GM19023 (cell line): ENCODE data around the gene CMIP.
"Not testable (repeated sequence)": the region's sequence is repeated elsewhere in the genome, so short reads cannot be mapped to it uniquely, and the experiment has no call there.

ENCODE experiments used
- ATAC-seq: cut with Tn5 transposase; IDR thresholded peaks from one replicate; pipeline ENCODE4 v1.9.1; 2021; ENCODE audit warnings: mild to moderate bottlenecking, moderate library complexity; ENCODE audit not compliant: unreplicated experiment

CMIP gene

GRCh38 chr16:81673432-81673831 is 228.8 kb downstream of the CMIP start:
- no peak for ATAC-seq

GRCh38 chr16:81675662-81676061 is 231.1 kb downstream of the CMIP start:
- ATAC-seq, result no peak

GRCh38 chr16:81676066-81676882 is 231.7 kb downstream of the CMIP start:
- no peak for ATAC-seq

- ATAC-seq, result no peak
These were observed 232.5 kb downstream of the CMIP start for GRCh38 chr16:81676883-81677737.

- no peak for ATAC-seq
These were observed 233.9 kb downstream of the CMIP start for GRCh38 chr16:81678326-81679095.

- no peak for ATAC-seq
These were observed 235.3 kb downstream of the CMIP start for GRCh38 chr16:81679721-81680430.

- ATAC-seq, result no peak
These were observed 236.1 kb downstream of the CMIP start for GRCh38 chr16:81680444-81681275.

- ATAC-seq, result no peak
These were observed 236.7 kb downstream of the CMIP start for GRCh38 chr16:81681311-81681710.

GRCh38 chr16:81684242-81684837 is 239.7 kb downstream of the CMIP start:
- ATAC-seq, result no peak

GRCh38 chr16:81684901-81685300 is 240.3 kb downstream of the CMIP start:
- ATAC-seq, result no peak

- ATAC-seq, result no peak
These were observed 242.0 kb downstream of the CMIP start for GRCh38 chr16:81686391-81687130.

- no peak for ATAC-seq
These were observed 242.5 kb downstream of the CMIP start for GRCh38 chr16:81687131-81687456.

- ATAC-seq, result no peak
These were observed 243.6 kb downstream of the CMIP start for GRCh38 chr16:81688182-81688581.

- ATAC-seq, result not testable (repeated sequence)
These were observed 244.2 kb downstream of the CMIP start for GRCh38 chr16:81688839-81689238.

- ATAC-seq, result no peak
These were observed 247.4 kb downstream of the CMIP start for GRCh38 chr16:81692021-81692420.

- ATAC-seq, result no peak
These were observed 248.0 kb downstream of the CMIP start for GRCh38 chr16:81692571-81692970.

GRCh38 chr16:81693041-81693743 is 248.6 kb downstream of the CMIP start:
- no peak for ATAC-seq

- ATAC-seq, result no peak
These were observed 249.2 kb downstream of the CMIP start for GRCh38 chr16:81693744-81694303.
